A549 treated with AZD9567 at 1 μM for 4 hours (cell line): ENCODE results near the gene FAM111A. TPM values are rescaled to one million over a fixed set of nuclear protein-coding genes. Genes with fewer than 3 reads are reported as not detected.

Experiments used
- total RNA-seq: library from RNA; stranded (reverse); fragments of 200-300 nt; extraction: Qiagen RNA extraction; gene quantifications from 5 replicates; pipeline ENCODE4 v1.2.3, GENCODE V29; 2022; ENCODE audit not compliant: insufficient read depth

FAM111A gene, protein sequence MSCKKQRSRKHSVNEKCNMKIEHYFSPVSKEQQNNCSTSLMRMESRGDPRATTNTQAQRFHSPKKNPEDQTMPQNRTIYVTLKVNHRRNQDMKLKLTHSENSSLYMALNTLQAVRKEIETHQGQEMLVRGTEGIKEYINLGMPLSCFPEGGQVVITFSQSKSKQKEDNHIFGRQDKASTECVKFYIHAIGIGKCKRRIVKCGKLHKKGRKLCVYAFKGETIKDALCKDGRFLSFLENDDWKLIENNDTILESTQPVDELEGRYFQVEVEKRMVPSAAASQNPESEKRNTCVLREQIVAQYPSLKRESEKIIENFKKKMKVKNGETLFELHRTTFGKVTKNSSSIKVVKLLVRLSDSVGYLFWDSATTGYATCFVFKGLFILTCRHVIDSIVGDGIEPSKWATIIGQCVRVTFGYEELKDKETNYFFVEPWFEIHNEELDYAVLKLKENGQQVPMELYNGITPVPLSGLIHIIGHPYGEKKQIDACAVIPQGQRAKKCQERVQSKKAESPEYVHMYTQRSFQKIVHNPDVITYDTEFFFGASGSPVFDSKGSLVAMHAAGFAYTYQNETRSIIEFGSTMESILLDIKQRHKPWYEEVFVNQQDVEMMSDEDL
- 7.1 to 18.0 TPM (median 7.8 TPM) in 5 replicates for total RNA-seq

DNA sequence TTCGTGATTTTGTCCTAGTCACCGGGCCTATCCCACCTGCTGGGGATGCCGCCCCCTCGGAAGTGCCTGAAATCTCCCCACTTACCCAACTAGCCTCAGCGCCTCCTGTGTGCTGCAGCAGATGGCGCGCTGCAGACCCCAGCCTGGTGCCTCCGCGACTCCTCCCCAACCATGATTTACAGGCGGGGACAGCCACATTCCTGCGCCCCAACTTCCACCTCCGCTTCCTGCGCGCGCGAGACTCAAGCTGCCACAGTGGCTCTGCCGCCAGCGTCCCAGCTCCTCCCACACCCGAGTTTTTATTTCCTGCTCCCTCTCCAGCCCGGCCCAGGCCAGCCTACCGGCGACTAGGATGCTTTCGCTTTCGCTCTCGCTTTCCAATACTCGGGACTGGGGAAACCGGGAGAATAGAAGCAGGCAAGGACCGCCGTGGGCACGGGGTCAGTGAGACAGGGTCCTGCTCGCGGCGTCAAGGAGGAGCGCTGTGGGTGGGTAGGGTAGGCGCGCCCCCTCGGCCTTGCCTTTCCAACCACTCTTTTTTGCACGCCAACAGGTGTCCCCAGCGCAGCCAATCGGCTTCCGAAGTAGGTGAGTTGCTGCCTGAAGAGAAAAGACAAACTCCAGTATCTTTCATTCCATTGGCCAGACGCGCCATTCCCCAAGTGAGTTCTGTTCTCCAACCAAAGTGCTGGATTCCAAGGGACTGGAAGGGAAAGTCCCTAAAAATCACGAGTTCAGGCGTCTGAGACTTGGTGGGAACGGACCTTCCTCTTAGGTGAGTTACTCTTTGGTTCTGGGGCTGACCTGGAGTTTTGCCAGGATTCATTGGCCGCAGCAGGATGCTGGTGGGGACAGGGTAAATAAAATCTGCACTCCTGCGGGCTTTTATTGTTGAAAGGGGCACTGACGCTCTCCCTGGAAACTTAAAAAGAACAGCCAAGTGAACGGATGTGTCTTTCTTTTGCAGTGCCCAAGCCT lies at the start of gene FAM111A:
Gene FAM111A (plus strand): TSS at position 327 of the 978 bp plus-strand sequence. CDS start 6,017 bp downstream, outside the sequence.

DNA sequence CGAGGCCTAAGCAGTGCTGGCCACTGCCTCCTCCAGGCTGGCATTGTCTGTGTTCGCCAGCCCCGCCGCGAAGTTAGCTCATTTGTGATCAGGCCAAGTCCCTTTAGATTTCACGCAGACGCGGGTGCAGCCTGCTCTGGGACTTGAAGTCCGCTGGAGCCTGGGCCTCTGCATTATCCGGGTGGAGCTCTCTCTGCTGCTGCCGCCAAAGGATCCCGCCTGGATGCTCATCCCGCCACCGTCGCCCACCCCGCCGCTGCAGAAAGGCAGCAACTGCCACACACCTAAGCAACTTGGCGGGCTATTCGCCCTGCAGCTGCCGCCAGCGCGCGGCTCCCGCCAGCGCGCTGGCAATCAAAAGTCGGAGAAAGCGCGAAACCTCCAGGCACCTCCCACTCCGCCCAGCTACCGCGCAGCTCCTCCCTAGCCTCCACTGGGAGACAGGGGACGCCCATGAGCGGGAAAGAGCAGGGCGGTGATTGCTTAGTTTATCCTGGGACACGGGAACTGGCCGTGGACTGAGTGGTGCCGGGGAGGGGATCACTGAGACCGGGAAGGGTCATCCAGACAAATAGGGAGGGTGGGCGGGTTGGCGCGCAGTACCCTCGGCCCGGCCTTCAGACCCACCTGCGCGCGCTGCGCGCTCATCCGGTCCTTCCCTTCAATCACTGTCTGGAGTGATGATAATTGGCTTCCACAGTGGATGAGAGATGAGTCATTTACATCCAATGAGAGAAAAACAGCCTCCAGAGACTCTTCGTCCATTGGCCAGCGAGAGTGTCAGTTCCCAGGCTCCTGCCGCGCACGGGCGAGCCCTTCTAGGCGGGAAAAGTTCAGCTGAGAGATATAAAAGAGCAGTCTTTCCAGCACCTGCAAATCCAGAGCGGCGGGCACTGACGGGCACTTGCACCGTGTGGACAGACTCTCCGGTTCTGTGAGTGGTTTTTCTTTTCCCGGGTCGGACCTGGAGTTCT lies 36.0 kb upstream of the FAM111A start, which contains the start of gene FAM111B:
Gene FAM111B (plus strand): TSS at position 875 of the 974 bp plus-strand sequence. CDS start 2,389 bp downstream, outside the sequence.

DNA sequence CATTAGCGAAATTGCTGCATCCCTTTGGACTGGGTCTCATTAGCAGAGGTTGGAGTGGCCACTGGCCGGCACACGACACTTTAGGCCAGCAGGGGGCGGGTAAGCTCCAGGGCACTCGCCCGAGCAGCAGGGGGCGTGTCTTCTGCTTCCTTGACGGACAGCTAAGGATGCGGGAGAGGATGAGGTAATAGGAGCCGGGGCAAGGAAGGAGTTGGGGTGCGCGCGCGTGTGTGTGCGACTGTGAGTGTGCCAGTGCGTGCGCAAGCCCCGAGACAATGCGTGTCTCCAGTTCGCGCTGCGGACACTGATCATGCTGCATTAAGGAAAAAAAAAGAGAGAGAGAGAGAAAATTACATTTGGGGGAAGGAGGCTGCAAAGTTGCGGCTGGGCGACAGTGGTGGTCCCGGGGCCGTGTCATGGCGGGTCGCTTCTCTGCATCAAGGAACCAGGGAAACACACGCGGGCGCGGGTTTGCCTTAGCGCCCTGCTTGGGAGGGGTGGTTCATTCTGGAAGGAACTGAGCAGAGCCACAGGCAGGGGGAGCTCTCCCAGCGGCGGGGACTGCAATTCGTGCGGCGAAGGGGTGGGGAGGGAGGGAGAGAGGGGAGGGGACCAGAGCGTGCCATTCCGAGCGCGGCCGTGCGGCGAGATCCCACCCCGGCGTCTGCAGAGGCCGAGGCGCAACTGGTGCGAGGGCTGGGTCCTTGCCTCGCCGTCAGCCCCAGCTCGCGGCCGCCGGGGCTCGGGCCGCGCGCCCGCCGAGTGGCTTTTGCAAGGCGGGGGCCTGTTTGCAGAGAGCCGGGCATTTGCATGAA lies 29.1 kb downstream of the FAM111A start, which contains the start of gene DTX4:
Gene DTX4 (plus strand): TSS at position 625 of the 815 bp plus-strand sequence. CDS start 464 bp downstream, outside the sequence.

Other genes starting within 250 kb of the FAM111A start
- 0.06 TPM in 1 of 5 replicates, not detected in the others for gene GLYATL1, start 203.4 kb upstream of the FAM111A start, total RNA-seq
- not detected in 5 replicates for gene GLYATL1B, start 56.5 kb upstream of the FAM111A start, total RNA-seq
- gene FAM111B, start 35.6 kb upstream of the FAM111A start, total RNA-seq, result 7.5 to 8.0 TPM (median 7.8 TPM) in 5 replicates
- gene DTX4, start 29.3 kb downstream of the FAM111A start, total RNA-seq, result 3.2 to 4.8 TPM (median 4.1 TPM) in 5 replicates
- not detected in 5 replicates for gene MPEG1, start 70.1 kb downstream of the FAM111A start, total RNA-seq
- not detected in 5 replicates for gene OR5AN1, start 216.0 kb downstream of the FAM111A start, total RNA-seq